ENCODE data around the gene FGFRL1. TPM values are rescaled to one million over a fixed set of nuclear protein-coding genes. Genes with fewer than 3 reads are reported as not detected.

The FGFRL1 gene
- total RNA-seq, 1 donor from 2014 or later, result 14.2 TPM

DNA sequence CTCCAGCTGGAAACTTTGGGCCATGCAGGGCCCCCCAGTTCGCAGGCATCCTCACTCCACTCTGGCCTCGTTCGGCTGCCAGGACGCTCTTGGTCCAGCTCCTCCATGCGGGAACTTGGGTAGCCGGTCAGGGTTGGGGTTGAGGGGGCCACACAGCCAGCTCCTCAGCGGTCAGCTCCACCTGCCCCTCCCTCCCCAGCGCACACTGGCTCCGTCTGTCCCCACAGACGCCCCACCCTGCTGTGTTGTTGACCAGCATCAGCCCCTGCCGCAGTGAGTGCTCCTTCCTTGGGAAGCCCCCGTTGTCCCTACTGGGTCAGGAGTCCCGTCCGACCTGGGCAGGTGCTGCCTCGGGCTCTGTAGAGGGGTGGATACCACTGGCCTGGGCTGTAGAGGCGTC, 5.8 kb downstream of the FGFRL1 start:
- Histone ChIP-seq H3K27me3 (ENCODE audit: control insufficient read depth, insufficient read depth, low read length) (no peaks in the 10 kb centered on the region), H3K4me3 (ENCODE audit: low read depth, low read length) (no peak overlapping the region), H3K36me3 (ENCODE audit: control insufficient read depth, insufficient read depth, low read length) (peaks cover 2% of the 10 kb centered on the region)
- no peak for FAIRE-seq
- TF ChIP-seq, protein P1, sequence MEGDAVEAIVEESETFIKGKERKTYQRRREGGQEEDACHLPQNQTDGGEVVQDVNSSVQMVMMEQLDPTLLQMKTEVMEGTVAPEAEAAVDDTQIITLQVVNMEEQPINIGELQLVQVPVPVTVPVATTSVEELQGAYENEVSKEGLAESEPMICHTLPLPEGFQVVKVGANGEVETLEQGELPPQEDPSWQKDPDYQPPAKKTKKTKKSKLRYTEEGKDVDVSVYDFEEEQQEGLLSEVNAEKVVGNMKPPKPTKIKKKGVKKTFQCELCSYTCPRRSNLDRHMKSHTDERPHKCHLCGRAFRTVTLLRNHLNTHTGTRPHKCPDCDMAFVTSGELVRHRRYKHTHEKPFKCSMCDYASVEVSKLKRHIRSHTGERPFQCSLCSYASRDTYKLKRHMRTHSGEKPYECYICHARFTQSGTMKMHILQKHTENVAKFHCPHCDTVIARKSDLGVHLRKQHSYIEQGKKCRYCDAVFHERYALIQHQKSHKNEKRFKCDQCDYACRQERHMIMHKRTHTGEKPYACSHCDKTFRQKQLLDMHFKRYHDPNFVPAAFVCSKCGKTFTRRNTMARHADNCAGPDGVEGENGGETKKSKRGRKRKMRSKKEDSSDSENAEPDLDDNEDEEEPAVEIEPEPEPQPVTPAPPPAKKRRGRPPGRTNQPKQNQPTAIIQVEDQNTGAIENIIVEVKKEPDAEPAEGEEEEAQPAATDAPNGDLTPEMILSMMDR (IDR thresholded peaks at IDR 0.05; ENCODE audit: insufficient read depth, low read length, severe bottlenecking), result no peak
- no peak for DNase-seq (ENCODE audit: low read depth)

DNA sequence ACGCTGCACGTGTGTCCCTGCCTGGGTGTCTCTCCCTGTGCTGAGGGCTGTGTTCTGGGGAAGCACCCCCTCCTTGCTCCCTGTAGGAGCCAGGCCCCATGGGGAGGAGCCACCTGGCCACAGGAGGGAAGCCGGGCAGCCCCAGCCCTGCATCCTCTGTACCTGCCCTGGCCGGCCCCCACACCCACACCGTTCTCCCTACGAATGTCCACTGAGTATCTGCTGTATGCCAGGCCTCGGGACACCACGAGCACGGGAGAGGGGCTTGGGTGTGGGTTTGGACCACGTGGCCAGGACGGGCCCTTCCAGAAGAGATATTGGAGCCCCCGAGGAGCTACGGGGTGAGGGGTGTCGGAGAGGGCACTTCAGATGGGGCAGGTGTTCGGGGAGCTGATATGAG, 6.3 kb downstream of the FGFRL1 start:
- no peak overlapping the region for H3K4me3 ChIP-seq (ENCODE audit: low read depth, low read length)
- H3K36me3 ChIP-seq (ENCODE audit: control insufficient read depth, insufficient read depth, low read length), result peaks cover 4% of the 10 kb centered on the region
- DNase-seq (ENCODE audit: low read depth), result no peak
- FAIRE-seq, result no peak
- TF ChIP-seq, protein P1 (IDR thresholded peaks at IDR 0.05; ENCODE audit: insufficient read depth, low read length, severe bottlenecking), result no peak
- H3K27me3 ChIP-seq (ENCODE audit: control insufficient read depth, insufficient read depth, low read length), result no peaks in the 10 kb centered on the region

DNA sequence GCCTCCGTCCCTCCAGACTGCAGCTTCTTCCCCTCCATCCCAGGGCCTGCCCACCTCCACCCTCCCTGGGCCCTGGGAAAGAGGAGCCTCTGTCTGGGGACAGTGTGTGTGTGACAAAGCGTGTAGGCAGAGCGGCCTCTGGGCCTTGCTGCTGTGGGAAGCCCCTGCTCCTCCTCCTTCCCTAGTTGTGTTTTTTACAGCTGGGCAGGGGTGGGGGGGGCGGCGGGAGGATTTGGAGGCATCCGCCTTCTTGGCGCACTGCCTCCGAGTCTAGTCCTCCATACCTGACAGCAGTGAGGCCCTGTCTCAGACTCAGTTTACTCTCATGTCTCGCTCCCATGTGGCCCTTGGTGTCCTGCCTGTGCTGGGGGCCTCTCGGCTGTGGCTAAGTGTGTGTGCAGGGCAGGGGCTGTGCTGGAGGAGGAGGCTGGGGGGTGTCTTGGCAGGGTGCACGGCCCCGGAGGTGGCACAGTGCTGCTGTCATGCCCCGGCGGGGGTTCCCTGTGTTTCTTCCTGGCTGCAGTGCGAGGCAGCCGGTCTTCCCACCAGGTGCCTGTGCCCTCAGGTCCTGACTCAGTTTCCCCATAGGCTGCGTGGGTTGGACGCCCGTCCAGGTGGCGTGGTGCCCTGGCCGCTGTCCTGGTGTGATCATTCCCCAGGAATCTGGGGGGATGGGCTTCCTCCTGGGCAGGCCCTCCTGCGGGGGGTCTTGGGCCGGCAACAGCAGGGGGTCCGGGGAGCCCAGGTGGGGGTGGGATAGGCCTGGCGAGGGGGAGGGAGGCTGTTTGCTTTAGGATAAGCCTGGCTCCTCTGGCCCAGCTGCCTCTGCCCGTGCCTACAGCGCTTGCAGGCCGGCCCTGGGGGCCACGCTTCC, 7.0 kb downstream of the FGFRL1 start:
- Histone ChIP-seq H3K36me3 (ENCODE audit: control insufficient read depth, insufficient read depth, low read length) (peaks cover 2% of the 10 kb centered on the region), H3K4me3 (ENCODE audit: low read depth, low read length) (no peak overlapping the region), H3K27me3 (ENCODE audit: control insufficient read depth, insufficient read depth, low read length) (no peaks in the 10 kb centered on the region)
- FAIRE-seq (no peak), DNase-seq (ENCODE audit: low read depth) (no peak)
- TF ChIP-seq, protein P1 (IDR thresholded peaks at IDR 0.05; ENCODE audit: insufficient read depth, low read length, severe bottlenecking), result no peak

DNA sequence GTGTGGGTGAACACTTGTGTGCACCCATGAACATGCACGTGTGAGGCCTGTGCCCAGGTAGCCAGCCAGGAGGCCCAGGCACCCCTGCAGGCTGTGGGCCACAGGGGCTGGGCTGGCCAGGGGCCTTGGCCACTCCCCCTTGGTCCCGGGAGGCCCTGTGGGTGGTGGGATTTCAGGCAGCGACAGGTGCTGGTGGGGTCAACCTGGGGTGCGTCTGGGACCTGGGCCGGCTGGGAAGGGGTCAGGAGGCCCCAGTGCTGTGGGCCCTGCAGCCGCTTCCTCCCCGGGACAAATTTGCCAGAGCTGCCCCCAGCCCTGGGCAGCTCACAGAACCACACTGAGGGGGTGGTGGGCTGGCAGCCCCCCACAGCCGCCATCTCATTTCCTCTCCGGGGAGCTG, 7.9 kb downstream of the FGFRL1 start:
- FAIRE-seq, result no peak
- H3K27me3 ChIP-seq (ENCODE audit: control insufficient read depth, insufficient read depth, low read length), result no peaks in the 10 kb centered on the region
- H3K4me3 ChIP-seq (ENCODE audit: low read depth, low read length), result no peak overlapping the region
- no peak for DNase-seq (ENCODE audit: low read depth)
- TF ChIP-seq, protein P1 (IDR thresholded peaks at IDR 0.05; ENCODE audit: insufficient read depth, low read length, severe bottlenecking), result no peak
- H3K36me3 ChIP-seq (ENCODE audit: control insufficient read depth, insufficient read depth, low read length), result peaks cover 2% of the 10 kb centered on the region

DNA sequence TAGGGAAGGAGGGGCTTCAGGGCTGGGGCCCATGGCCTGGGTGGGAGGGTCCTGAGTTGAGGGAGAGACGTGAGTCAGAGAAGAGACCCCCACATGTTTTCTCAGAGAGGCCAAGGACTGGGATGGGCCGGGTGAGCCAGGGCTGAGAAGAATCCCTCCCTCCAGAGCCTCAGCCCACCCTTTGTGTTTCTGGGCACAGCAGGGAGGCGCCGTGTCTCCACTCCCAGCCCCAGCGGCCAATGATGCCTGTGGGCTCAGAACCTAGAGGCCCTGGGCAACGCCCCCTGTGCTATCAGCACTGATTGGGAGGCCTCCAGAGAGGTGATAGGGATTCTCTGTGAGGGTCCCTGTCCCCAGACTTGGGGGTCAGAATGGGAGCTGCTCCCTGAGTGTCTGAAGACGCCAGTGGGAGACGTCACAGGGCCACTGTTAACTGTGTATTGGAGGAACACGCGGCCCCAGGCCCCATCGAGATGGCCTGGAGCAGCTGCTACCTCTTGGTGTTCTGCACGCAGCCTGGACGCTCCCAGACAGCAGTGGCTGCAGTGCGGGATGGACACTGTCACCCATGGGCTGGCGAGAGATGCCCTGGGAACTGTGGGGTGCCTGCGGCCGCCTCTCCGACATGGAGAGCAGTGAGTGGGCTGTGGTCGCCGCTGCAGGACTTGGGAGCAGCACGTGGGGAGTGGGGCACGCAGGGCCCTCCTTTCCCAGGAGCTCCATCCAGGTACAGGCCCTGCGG, 8.5 kb downstream of the FGFRL1 start:
- TF ChIP-seq, protein P1 (IDR thresholded peaks at IDR 0.05; ENCODE audit: insufficient read depth, low read length, severe bottlenecking), result no peak
- H3K36me3 ChIP-seq (ENCODE audit: control insufficient read depth, insufficient read depth, low read length), result peaks cover 2% of the 10 kb centered on the region
- no peak overlapping the region for H3K4me3 ChIP-seq (ENCODE audit: low read depth, low read length)
- no peaks in the 10 kb centered on the region for H3K27me3 ChIP-seq (ENCODE audit: control insufficient read depth, insufficient read depth, low read length)
- DNase-seq (ENCODE audit: low read depth) (no peak), FAIRE-seq (no peak)
